Measurements from ENCODE around the gene ZMIZ1. TPM values are rescaled to one million over a fixed set of nuclear protein-coding genes. Genes with fewer than 3 reads are reported as not detected.
A peak's percentile ranks its signal among the peaks of the same experiment; 100 is the strongest.

The ZMIZ1 gene
- polyA plus RNA-seq, 1 experiment: 7.6 TPM

- H3K27me3 ChIP-seq (ENCODE audit: control insufficient read depth, insufficient read depth, low read length): no peaks in the 10 kb centered on the region
- H3K4me3 ChIP-seq (ENCODE audit: low read depth, low read length): no peak overlapping the region
- POLR2A ChIA-PET: no interaction called here
- no peak for TF ChIP-seq CTCF (IDR thresholded peaks at IDR 0.05; ENCODE audit: low read depth, low read length)
- H3K9me3 ChIP-seq (ENCODE audit: control insufficient read depth, insufficient read depth, low read length): no peaks in the 10 kb centered on the region
- H3K27ac ChIP-seq (ENCODE audit: low read depth, low read length): no peak overlapping the region
- DNase-seq (ENCODE audit: low read depth, low spot score): no peak
- CTCF ChIA-PET: no interaction called here
These were observed 175.3 kb downstream of the ZMIZ1 start for GRCh38 chr10:79244068-79244442.

DNA sequence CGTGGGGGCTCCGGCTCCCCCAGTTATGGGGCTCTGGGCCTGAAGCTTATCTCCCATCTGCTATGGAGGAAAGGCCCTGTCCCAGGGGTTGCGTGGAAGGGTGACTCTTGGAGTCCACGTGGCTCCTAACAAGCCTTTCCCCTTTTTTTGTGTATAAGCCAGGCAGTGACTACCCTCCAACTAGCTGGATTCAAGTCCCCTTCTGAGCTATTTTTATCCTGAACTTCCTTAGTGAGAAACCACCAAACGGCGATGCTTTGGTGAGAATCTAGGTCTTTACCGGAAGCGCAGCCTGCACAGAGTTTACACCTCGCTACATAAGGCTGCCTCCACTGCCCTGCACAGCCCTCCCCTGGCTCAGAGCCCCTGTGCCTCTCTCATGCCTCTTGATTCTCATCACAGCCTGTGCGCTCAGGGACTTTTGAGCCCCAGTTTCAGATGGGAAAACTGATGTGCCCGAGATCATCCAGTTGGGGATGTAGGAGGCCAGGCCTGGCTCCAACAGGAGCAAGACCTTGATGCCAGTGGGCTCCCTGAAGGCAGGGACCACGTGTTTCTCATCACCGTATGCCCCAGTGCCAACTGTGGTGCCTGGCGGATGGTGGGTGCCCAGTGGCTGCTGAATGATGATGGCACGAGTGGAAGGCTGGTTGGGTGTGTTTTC, 176.2 kb downstream of the ZMIZ1 start:
- H3K27ac ChIP-seq (ENCODE audit: low read depth, low read length): no peak overlapping the region
- H3K9me3 ChIP-seq (ENCODE audit: control insufficient read depth, insufficient read depth, low read length): no peaks in the 10 kb centered on the region
- no peak overlapping the region for H3K4me3 ChIP-seq (ENCODE audit: low read depth, low read length)
- DNase-seq (ENCODE audit: low read depth, low spot score): no peak
- CTCF ChIA-PET: no interaction called here
- POLR2A ChIA-PET: interaction anchor here (0.8 kb wide), 1 partner anchor 12 kb away, joined by 3 read pairs; no protein-coding TSS in a partner anchor
- no peak for TF ChIP-seq CTCF (IDR thresholded peaks at IDR 0.05; ENCODE audit: low read depth, low read length)
- no peaks in the 10 kb centered on the region for H3K27me3 ChIP-seq (ENCODE audit: control insufficient read depth, insufficient read depth, low read length)

- ChIA-PET POLR2A (no interaction called here), CTCF (no interaction called here)
These were observed 176.9 kb downstream of the ZMIZ1 start for GRCh38 chr10:79245539-79246208.

GRCh38 chr10:79246209-79246581, 177.4 kb downstream of the ZMIZ1 start:
- Histone ChIP-seq H3K27me3 (ENCODE audit: control insufficient read depth, insufficient read depth, low read length) (no peaks in the 10 kb centered on the region), H3K9me3 (ENCODE audit: control insufficient read depth, insufficient read depth, low read length) (no peaks in the 10 kb centered on the region), H3K27ac (ENCODE audit: low read depth, low read length) (peak overlapping the region; percentile 2), H3K4me3 (ENCODE audit: low read depth, low read length) (no peak overlapping the region)
- ChIA-PET CTCF (no interaction called here), POLR2A (no interaction called here)
- no peak for TF ChIP-seq CTCF (IDR thresholded peaks at IDR 0.05; ENCODE audit: low read depth, low read length)
- no peak for DNase-seq (ENCODE audit: low read depth, low spot score)

More at GRCh38 chr10:79245539-79246208, 176.9 kb downstream of the ZMIZ1 start:
- Histone ChIP-seq H3K9me3 (ENCODE audit: control insufficient read depth, insufficient read depth, low read length) (no peaks in the 10 kb centered on the region), H3K27me3 (ENCODE audit: control insufficient read depth, insufficient read depth, low read length) (no peaks in the 10 kb centered on the region), H3K4me3 (ENCODE audit: low read depth, low read length) (no peak overlapping the region), H3K27ac (ENCODE audit: low read depth, low read length) (no peak overlapping the region)
- TF ChIP-seq CTCF (IDR thresholded peaks at IDR 0.05; ENCODE audit: low read depth, low read length): no peak
- no peak for DNase-seq (ENCODE audit: low read depth, low spot score)

GRCh38 chr10:79246606-79247275, 178.0 kb downstream of the ZMIZ1 start:
- Histone ChIP-seq H3K4me3 (ENCODE audit: low read depth, low read length) (no peak overlapping the region), H3K27me3 (ENCODE audit: control insufficient read depth, insufficient read depth, low read length) (no peaks in the 10 kb centered on the region), H3K27ac (ENCODE audit: low read depth, low read length) (peak overlapping the region; percentile 11), H3K9me3 (ENCODE audit: control insufficient read depth, insufficient read depth, low read length) (no peaks in the 10 kb centered on the region)
- CTCF ChIA-PET: interaction anchor here (0.6 kb wide), 1 partner anchor 307 kb away, joined by 9 read pairs; no protein-coding TSS in a partner anchor
- no peak for TF ChIP-seq CTCF (IDR thresholded peaks at IDR 0.05; ENCODE audit: low read depth, low read length)
- POLR2A ChIA-PET: no interaction called here
- DNase-seq (ENCODE audit: low read depth, low spot score): no peak
